DMS153 (cell line): ENCODE results near the gene PPP1R14D.
A peak's percentile ranks its signal among the peaks of the same experiment; 100 is the strongest.
"Not testable (repeated sequence)": the region's sequence is repeated elsewhere in the genome, so short reads cannot be mapped to it uniquely, and the experiment has no call there.

Source experiments
- DNase-seq: peaks from one replicate; lab custom pipeline; 2025; lab: John Stamatoyannopoulos, UW

Gene PPP1R14D, protein sequence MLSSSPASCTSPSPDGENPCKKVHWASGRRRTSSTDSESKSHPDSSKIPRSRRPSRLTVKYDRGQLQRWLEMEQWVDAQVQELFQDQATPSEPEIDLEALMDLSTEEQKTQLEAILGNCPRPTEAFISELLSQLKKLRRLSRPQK

DNA sequence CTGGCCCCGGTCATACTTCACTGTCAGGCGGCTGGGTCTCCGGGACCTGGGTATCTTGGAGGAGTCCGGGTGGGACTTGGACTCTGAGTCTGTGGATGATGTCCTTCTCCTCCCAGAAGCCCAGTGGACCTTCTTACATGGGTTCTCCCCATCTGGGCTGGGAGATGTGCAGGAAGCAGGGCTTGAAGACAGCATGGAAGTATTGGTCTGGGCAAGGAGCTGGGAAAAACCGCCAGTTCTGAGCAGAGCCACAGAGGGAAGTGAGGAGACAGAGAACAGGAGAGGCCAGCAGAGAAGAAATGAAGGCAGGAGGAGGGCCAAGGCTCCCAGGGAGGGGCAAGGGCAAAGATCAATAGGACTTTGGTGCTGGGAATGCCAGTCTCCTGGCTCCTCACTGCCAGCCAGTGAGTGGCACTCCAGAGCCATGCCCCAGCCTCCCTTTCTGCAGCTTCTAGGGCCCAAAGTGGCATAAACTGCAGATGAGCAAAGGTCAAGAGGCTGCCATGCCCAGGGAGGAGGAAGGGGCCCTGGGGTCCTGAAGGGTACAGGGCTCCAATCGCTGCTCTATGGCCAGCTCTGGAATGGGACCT lies at the start of gene PPP1R14D:
Gene PPP1R14D, minus strand, starts transcription at position 262 of the 590 bp plus-strand sequence. Its CDS starts 67 bp downstream, at position 195.
- DNase-seq: no peak

DNA sequence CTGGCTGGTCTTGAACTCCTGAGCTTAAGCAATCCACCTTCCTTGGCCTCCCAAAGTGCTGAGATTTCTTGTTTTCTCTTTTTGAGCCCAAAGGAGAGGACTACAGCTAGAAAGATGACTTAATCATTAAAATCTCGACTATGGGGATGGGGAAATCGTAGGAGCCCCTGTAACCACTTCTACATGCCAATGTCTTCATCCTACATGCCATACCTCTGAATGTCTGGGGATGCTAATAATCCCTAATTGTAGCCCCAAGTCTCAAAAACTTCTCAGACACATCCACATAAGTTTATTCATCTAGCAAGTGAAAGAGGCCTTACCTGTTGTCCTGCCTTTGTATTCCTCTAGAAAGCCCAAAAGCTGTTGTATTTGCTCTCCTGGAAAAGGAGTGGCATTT lies 49.2 kb upstream of the PPP1R14D start:
- DNase-seq: no peak

DNA sequence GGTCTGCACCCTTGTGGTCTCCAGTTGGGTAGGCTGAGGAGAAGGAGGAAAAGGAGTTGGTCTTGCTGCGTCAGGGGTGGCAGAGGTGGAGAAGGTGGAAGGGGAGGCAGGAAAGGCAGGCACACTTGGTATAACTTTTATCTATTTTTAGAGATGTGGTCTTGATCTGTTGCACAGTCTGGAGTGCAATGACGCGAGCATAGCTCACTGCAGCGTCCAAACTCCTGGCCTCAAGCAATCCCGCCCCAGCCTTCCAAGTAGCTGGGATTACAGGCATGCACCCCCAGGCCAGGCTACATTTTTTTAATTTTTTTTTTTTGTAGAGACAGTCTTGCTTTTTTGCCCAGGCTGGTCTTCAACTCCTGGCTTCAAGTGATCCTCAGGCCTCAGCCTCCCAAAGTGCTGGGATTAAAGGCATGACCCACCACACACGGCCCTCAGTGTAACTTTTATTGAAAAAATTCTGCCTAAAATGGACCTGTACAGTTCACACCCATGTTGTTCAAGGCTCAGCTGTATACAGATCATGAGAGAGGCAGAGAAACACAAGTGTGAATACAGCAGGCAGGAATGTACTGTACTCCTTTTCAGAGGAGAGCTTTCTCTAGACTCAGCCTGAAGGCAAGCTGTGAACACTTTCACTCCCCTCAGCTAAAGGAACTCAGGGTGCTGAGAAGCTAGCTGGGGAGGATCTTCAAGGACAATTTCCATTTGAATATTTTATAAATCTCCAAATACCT lies 47.7 kb upstream of the PPP1R14D start:
- no peak for DNase-seq

DNA sequence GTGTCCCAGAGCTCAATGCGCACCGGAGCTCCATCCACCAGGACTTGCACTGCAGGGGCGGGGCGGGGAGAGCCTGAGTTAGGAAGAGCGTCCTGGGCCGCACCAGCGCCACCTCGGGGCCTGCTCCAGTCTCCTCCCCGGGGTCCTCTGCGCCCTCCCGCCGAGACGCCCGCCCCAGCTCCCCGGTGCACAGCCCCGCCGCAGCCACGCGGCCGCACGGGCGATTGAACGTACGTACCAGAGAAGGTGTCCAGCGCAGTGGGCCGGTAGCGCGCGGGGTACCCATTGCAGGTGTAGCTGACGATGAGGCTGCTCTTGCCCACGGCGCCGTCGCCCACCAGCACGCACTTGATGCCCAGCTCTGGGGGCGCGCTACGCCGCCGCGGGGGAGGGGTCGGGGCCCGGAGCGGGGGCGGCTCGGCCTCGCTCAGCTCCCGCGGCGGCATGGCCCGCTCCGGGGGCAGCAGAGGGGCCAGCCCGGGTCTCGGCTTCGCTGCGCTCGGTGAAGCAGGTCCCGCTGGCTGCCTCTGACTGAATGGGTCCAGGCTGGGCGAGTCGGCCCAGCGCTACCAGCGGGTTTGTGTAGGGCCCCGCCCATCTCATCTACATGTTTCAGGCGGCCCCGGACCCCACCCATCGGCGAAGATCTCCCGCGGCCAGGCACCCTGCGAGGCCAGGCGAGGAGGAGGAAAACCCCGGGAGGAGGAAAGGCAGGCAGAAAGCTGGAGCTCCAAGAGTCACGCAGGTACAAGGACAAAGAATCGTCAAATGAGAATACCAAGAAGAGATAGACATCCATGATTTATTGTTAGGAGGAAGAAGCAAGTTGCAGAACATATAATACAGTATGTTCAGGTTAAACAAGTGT lies 45.4 kb upstream of the PPP1R14D start, which contains the start of gene RHOV:
Gene RHOV, minus strand, starts transcription at position 541 of the 868 bp plus-strand sequence. Its CDS starts 95 bp downstream, at position 446.
- DNase-seq: peak; percentile 11

DNA sequence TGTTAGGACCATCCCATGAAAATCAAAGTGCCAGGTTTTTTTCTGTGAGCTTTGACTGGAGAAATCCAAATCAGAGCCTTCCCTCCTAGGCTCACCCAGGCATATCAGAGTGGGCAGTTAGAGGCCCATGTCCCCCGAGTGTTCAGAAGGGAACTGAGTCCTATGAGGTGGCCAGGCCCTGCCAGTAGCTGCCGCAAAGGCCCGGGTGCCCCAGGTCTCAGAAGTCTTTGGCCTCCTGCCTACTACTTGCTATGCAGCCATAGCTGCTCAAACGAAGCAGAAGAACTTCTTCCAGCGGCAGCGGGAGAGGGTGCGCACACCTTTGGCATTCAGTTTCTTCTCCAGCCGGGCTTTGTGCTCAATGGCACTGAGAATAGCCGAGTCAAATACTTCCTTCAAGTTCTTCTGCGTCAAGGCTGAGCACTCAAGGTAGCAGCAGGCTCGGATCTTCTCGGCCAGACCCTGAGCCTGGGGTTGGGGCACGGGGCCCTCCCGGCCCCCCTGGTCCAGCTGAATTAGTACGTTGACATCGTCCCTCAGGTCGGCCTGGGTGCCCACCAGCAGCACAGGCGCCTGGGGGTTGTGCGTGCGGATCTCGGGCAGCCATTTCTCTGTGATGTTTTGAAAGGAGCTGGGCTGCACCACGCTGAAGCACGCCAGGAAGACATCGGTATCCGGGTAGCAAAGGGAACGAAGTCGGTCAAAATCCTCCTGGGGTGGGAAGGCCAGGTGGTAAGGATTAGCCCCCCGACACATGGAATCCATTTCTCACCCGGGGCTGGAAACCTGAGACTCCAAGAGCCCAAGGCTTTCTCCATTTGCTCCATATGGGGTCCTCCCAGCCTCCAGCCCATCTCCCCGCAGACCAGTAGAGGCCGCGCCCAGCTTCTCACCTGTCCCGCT lies 44.5 kb upstream of the PPP1R14D start:
- DNase-seq: no peak

DNA sequence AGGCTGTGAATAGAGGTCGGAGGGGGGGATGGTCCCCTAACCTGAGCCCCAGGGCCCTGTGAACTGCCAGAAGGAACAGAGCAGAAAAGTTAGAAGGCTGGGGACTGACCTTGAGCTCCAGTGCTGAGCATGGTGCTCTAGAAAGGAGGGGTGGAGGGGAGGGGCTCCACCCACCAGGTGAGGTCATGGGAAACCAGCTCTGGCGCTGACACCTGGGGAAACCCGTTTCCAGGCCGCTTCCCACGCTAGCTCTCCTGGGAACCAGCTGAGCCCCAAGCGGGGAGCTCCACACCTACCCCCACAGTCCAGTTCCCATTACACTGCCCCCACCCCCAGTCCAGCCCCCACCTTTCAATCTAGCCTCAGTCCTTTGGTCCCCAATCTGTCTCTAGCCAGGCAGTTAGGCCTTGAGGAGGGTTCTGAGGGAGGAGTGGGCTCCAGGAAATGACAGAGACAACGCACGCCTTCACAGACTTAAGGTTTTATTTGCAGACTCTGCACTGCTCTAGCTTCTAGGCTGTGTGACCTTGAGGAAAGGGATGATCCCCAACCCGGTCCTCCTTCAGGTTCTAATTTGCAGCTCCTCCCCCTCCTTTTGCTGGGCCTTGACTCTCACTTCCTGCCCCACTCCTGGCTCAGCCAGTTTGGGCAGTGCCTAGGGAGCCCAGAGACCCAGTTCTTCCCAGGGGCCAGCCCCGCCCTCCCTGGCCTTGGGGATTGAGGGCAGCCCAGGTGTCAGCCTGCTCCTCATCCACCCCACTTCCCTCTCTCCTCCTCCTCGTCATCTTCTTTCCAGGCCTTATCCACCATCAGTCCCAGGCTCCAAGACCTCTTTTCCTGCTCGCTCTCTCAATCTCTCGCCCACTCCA lies 43.5 kb upstream of the PPP1R14D start:
- no peak for DNase-seq

DNA sequence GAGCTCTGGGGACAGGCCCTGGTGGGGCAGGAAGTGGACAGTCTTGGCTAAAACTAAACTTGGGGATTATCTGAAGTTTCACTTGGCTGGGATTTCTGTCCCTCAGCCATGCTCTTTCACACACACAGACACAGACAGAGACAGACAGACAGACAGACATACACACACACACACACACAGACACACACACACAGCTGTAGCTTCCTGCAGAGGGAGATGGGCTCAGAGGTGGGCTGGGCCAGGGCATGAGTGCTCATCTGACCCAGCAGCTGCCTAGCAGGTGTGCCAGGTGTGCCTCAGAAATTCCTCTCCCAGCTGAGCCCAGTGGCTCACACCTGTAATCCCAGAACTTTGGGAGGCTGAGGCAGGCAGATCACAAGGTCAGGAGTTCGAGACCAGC lies 42.2 kb upstream of the PPP1R14D start:
- no peak for DNase-seq

DNA sequence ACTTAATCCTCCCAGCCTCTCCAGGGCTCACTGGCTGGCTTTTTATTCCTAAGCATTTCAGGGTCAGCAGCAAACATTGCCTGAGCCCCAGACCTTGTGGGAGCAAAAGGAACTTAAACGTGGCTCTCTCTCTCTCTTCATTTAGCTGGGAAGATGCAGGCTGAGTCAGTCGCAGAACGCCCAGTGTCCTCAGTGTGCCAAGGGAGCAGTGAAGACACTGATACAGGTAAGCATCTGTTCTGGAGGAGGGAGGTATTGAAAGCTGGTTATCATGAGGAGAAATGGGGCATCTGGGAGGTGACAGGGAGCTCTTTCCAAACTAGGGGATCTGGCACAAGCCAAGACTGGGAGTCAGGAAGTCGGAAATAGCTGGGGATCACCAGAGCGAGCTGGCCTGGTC lies 41.2 kb upstream of the PPP1R14D start:
- DNase-seq: no peak

DNA sequence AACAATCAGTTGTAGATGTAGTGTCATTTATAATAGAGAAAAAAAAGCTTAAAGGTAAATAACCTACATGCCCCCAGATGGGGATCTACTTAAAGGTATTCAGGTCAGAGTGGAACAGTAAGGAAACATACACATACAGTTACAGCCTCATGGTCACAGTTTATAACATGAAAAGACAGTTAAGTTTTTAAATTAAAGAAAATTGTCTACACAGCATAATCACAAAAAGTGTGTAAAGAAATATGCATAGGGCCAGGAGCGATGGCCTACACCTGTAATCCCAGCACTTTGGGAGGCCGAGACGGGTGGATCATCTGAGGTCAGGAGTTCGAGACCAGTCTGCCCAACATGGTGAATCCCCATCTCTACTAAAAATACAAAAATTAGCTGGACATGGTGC lies 38.7 kb upstream of the PPP1R14D start:
- no peak for DNase-seq

DNA sequence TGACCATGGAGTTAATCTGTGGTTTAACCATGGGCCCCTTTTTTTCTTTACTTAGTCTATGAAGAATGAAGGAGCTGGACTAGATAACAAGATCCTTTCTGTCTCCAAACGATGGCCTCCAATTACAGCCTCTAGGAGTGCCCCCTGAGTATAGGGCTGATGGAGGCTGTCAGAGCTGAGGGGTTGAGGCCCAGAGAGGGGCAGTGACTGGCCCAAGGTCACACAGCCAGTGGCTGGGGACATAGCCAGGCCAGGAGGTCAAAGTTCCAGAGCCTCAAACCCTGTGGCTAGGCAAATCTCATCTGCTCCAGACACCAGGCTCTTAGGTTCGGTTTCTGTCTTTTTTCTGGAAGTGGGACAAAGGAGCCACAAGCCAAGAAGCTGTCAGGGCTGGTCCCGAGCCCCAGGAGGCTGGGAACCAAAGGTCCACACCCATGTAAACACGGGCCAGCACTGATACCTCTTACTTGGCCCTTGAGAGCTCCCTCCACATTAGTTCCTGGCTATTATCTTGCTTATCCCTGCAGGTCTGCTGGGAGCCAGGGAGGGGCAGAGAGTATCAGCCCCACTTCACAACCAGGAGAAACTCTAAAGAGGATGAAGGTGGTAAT lies 35.3 kb upstream of the PPP1R14D start:
- no peak for DNase-seq

DNA sequence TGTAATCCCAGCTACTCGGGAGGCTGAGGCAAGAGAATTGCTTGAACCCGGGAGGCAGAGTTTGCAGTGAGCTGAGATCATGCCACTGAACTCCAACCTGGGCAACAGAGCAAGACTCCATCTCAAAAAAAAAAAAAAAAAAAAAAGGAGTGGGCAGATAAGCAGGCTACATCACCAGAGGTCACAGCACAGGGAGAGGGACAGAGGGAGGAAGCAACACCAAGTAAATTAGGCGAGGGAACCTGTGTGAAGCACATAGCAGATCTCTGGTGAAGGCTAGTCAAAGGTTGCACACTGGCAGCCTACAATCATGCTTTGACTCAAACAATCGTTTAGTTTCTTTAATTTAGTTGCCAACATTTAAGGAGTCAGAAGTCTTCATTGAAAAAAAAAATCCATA lies 32.6 kb upstream of the PPP1R14D start:
- not testable (repeated sequence) for DNase-seq

DNA sequence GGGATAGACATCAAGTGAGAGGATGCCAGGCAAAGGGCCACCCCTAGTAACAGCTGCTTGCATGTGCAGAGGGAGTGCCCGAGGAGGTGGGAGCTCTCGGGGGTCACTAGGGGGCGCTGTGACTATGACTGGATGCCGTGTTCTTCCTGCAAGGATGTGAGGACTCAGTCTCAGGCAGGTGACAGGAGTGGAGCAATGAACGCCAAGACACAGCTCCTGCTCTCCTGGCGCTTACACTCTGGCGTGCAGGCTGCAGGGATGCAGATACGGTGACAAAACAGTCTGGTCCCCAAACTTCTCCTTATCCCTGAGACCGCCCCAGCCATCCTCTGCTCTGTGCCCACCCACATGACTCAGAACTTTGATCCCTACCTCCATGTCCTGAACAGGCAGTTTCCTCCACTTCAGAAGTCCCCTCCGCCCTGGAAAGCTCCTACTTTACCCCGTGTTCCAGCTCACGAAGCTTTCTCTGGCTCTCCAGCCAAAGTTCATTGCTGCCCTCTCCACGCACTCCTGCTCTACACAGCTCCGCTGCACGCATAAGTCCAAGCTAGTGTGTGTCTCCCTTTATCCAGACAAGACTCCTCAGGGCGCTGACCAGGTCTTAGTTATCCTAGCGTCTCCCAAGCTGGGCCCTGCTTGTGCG lies 30.8 kb upstream of the PPP1R14D start:
- DNase-seq: no peak

DNA sequence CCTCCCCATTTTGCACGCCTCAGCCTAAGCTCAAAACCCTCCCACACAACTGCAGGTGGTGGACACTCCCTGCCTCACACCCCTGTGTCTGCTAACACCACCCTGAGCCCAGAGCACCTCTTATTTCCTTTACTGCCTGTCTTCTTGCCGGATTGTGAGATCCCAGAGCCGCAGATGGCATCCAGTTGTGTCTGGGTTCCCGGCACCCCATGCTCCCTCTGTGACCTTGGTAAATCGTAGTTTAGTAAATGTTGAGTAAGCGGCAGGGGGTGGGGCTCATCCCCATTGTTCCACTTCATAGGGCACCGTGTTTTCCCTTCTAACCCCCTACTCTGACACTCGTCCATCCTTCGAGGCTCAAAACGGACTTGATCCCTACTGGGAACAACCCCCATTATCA lies 30.2 kb upstream of the PPP1R14D start:
- no peak for DNase-seq

DNA sequence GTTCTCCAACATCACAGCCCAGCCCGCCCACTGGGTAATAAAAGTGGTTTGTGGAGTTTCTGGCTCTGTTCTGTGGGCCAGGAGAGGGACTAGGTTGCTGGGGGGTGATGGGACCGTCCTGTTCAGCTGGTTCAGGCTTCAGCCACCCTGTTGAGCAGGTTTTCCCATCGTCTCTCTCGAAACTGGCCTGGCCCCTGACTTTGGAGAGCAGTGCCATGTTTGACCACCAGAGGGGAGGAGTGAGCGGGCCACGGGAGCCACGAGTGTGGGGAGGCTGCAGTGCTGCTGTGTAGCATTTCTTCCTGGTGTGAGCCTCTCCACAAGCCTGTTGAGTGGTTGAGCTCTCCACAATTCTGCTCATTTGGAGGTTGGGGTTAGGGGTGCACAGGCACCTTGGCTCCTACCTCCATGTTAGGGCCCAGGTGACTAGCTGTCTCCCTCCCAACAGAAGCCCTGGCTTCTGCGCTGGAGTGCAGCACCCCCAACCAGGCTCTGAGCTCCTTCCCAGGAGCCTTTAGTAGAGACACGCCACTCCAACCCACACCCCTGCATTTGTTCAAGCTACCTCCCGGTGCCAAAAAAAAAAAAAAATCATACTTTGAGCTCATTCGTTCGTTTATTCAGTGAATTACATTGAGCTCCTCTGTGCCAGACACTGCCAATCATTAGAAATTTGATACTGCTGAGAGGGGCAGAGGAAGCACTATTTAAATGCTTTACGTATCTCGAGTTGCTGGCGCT lies 29.3 kb upstream of the PPP1R14D start:
- DNase-seq: no peak

DNA sequence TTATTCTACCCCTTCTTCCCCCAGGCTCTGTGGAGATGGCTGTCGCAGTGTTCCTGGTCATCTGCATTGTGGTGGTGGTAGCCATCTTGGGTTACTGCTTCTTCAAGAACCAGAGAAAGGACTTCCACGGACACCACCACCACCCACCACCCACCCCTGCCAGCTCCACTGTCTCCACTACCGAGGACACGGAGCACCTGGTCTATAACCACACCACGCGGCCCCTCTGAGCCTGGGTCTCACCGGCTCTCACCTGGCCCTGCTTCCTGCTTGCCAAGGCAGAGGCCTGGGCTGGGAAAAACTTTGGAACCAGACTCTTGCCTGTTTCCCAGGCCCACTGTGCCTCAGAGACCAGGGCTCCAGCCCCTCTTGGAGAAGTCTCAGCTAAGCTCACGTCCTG lies 28.2 kb upstream of the PPP1R14D start:
- DNase-seq: no peak

DNA sequence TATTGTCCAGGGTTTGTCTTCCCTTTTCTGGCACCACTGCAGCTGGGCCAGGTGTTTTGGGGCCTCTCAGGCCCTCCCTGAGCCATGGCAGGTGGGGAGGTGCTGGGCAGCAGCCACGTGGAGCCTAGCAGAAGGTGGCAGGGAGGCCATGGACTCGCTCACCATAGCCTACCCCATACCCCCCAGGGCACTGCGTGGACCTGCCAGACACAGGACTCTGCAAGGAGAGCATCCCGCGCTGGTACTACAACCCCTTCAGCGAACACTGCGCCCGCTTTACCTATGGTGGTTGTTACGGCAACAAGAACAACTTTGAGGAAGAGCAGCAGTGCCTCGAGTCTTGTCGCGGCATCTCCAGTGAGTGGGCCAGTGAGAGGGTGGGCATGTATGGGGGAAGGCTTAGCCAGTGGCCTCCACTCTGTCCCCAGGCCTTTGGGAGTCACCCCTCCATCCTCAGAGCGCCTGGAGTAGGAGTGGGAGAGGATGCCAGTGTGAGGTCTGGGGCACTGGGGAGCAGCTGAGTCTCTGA lies 27.3 kb upstream of the PPP1R14D start:
- DNase-seq: no peak

DNA sequence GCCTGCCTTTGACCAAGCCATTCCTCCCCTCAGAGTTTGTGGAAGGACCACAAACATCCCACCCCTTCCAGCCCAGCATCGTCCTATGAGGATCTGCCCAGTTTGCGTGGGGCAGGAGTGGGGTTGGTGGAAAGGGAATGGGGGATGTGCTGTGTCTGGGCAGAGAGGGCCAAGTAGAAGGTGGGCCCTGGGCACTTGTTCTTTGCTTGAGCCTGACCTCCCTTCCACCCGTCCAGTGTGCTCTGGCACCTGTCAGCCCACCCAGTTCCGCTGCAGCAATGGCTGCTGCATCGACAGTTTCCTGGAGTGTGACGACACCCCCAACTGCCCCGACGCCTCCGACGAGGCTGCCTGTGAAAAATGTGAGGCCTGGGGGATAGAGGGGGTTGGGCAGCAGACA lies 25.7 kb upstream of the PPP1R14D start:
- DNase-seq: no peak

DNA sequence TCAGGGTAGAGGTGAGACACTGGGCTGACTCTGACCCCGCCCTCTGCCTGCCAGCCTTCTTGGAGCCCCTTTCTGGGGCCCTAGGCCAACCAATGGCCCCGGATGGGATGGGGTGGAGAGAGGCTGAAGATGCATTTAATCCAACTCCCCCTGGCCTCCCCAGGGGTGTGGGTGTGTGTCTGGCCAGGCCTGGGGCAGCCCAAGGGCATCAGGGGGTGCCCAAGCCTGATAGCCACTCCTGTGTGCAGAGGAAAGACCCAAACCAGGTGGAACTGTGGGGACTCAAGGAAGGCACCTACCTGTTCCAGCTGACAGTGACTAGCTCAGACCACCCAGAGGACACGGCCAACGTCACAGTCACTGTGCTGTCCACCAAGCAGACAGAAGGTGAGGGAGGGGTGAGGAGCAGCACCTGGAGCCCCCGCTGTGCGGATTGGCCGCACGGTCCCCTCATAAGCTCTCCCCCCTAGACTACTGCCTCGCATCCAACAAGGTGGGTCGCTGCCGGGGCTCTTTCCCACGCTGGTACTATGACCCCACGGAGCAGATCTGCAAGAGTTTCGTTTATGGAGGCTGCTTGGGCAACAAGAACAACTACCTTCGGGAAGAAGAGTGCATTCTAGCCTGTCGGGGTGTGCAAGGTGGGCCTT lies 24.9 kb upstream of the PPP1R14D start:
- DNase-seq: no peak
